ENCODE results near the gene CDK18. TPM values are rescaled to one million over a fixed set of nuclear protein-coding genes. Genes with fewer than 3 reads are reported as not detected.

Gene CDK18
- total RNA-seq, 1 experiment from 2014 or later, result 38.5 TPM

- no peak overlapping the region for H3T11ph ChIP-seq (ENCODE audit: low read length)
- H3K4ac ChIP-seq (ENCODE audit: low read depth, low read length), result no peak overlapping the region
- H3K79me2 ChIP-seq (ENCODE audit: insufficient read depth, low read length), result no peaks in the 10 kb centered on the region
- H3K23me2 ChIP-seq (ENCODE audit: insufficient read length, low read depth, low read length, poor library complexity, severe bottlenecking), result no peaks in the 10 kb centered on the region
- H4K5ac ChIP-seq (ENCODE audit: insufficient read length, low read depth, low read length), result no peak overlapping the region
- Mint-ChIP-seq H3K36me3 (ENCODE audit: insufficient read depth in 1 of 3, low read depth in 3 of 3) (peaks cover 0 to 2% (median 0%) of the 10 kb centered on the region in 3 experiments; a peak in 2 of 7 replicates), H3K4me3 (no peak overlapping the region), H3K4me1 (peaks cover 54 to 57% of the 10 kb centered on the region in 2 experiments), H3K27ac (no peak overlapping the region), H3K27me3 (ENCODE audit: low read depth) (peaks cover 55% of the 10 kb centered on the region), H3K9me3 (peaks cover 2 to 3% of the 10 kb centered on the region in 2 experiments; a peak in 4 of 5 replicates)
- H2BK12ac ChIP-seq (ENCODE audit: insufficient read length, low read depth, low read length), result no peak overlapping the region
- no peak overlapping the region for H2BK20ac ChIP-seq (ENCODE audit: low read depth, low read length, poor library complexity, severe bottlenecking)
- H2BK5ac ChIP-seq (ENCODE audit: insufficient read length, low read length), result no peak overlapping the region
- no peak overlapping the region for H3K23ac ChIP-seq (ENCODE audit: insufficient read length, low read depth, low read length)
- H4K91ac ChIP-seq (ENCODE audit: insufficient read length, low read depth, low read length), result no peak overlapping the region
- no peaks in the 10 kb centered on the region; the same call in 1 of the 2 replicates for H3K27me3 ChIP-seq (ENCODE audit: insufficient read depth, low read length)
- H4K8ac ChIP-seq (replicated peaks; ENCODE audit: insufficient read length, low read depth, low read length), result no peak overlapping the region
- H3K18ac ChIP-seq (ENCODE audit: insufficient read length, low read depth, low read length), result no peak overlapping the region
- H3K9ac ChIP-seq (ENCODE audit: extremely low read depth, insufficient read length, low read length), result no peak overlapping the region
- no peaks in the 10 kb centered on the region for H3K9me3 ChIP-seq (ENCODE audit: control insufficient read depth, low read depth, low read length)
- no peak overlapping the region for H2BK120ac ChIP-seq (ENCODE audit: low read depth, low read length, poor library complexity, severe bottlenecking)
- H3K4me1 ChIP-seq (ENCODE audit: insufficient read depth, low read length), result peaks cover 4% of the 10 kb centered on the region; the same call in 1 of the 2 replicates
- no peak overlapping the region for H3K4me2 ChIP-seq (ENCODE audit: insufficient read depth, insufficient read length, low read length)
- TF ChIP-seq CTCF (conservative IDR thresholded peaks at IDR 0.05), result no peak
- H2AK5ac ChIP-seq (ENCODE audit: insufficient read length, low read length), result no peak overlapping the region
- no peak overlapping the region for H2BK15ac ChIP-seq (ENCODE audit: low read depth, low read length)
- no peak overlapping the region for H2AFZ ChIP-seq (ENCODE audit: low read length)
- DNase-seq, result no peak
- H3K14ac ChIP-seq (ENCODE audit: insufficient read depth, low read length), result no peak overlapping the region
- no CpG with 5 or more reads among the region's 17 CpGs for WGBS (ENCODE audit: extremely low coverage, insufficient read length, low lambda C conversion rate)
- H4K20me1 ChIP-seq (ENCODE audit: control insufficient read depth, insufficient read depth, insufficient read length), result peaks cover 2% of the 10 kb centered on the region
- H3K79me1 ChIP-seq (ENCODE audit: insufficient read depth, low read depth, low read length, poor library complexity, severe bottlenecking), result no peaks in the 10 kb centered on the region
- no peak overlapping the region for H3K27ac ChIP-seq (ENCODE audit: insufficient read length, low read depth, low read length)
- no peak overlapping the region for H3K56ac ChIP-seq (ENCODE audit: insufficient read length, low read depth, low read length)
Observed at GRCh38 chr1:205480349-205480985, 24.0 kb upstream of the CDK18 start.
